Measurements from ENCODE around the gene FOXP4.

DNA sequence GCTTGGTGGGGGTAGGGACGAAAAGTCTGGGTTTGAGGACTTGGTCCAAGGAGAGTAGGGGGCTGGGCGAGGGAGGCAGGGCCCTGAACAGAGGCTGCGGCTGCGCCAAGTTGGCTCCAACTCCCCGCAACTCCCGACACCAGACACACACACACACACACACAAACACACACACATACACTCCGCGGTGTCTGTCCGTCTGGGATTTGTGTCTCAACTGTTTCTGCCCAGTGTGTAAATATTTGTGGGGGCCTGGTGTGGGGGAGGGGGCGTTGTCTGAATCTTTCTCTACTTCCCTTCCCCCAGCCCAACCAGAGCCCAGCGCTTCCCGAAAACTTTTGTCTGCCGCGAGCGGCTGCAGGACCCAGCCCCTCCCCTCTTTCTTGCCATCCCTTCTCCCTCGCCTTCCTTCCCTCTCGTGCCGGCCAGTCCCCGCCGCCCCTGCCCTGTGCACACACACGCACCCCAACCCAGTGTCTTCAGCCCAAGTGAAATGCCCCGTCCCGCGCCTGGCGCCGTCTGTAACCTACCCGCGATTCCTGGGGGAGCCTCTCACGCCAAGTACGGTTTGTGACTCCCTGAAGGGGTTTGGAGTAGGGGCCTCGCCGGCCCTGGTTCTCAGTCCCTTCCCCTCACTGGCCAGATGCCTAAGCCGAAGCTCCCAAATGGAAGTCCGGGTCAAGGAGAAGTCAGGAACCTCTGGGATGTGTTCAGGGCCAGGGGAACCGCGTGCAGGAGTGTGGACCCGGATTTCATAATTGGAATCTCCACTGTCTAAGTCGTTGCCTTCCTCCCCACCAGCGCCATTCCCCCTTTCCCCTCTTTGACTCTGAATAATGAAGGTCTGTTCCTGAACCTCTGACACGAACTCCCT, 93.0 kb downstream of the FOXP4 start:
- TF ChIP-seq, protein P1, sequence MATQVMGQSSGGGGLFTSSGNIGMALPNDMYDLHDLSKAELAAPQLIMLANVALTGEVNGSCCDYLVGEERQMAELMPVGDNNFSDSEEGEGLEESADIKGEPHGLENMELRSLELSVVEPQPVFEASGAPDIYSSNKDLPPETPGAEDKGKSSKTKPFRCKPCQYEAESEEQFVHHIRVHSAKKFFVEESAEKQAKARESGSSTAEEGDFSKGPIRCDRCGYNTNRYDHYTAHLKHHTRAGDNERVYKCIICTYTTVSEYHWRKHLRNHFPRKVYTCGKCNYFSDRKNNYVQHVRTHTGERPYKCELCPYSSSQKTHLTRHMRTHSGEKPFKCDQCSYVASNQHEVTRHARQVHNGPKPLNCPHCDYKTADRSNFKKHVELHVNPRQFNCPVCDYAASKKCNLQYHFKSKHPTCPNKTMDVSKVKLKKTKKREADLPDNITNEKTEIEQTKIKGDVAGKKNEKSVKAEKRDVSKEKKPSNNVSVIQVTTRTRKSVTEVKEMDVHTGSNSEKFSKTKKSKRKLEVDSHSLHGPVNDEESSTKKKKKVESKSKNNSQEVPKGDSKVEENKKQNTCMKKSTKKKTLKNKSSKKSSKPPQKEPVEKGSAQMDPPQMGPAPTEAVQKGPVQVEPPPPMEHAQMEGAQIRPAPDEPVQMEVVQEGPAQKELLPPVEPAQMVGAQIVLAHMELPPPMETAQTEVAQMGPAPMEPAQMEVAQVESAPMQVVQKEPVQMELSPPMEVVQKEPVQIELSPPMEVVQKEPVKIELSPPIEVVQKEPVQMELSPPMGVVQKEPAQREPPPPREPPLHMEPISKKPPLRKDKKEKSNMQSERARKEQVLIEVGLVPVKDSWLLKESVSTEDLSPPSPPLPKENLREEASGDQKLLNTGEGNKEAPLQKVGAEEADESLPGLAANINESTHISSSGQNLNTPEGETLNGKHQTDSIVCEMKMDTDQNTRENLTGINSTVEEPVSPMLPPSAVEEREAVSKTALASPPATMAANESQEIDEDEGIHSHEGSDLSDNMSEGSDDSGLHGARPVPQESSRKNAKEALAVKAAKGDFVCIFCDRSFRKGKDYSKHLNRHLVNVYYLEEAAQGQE (IDR thresholded peaks at IDR 0.05): no peak
- TF ChIP-seq, protein P2, sequence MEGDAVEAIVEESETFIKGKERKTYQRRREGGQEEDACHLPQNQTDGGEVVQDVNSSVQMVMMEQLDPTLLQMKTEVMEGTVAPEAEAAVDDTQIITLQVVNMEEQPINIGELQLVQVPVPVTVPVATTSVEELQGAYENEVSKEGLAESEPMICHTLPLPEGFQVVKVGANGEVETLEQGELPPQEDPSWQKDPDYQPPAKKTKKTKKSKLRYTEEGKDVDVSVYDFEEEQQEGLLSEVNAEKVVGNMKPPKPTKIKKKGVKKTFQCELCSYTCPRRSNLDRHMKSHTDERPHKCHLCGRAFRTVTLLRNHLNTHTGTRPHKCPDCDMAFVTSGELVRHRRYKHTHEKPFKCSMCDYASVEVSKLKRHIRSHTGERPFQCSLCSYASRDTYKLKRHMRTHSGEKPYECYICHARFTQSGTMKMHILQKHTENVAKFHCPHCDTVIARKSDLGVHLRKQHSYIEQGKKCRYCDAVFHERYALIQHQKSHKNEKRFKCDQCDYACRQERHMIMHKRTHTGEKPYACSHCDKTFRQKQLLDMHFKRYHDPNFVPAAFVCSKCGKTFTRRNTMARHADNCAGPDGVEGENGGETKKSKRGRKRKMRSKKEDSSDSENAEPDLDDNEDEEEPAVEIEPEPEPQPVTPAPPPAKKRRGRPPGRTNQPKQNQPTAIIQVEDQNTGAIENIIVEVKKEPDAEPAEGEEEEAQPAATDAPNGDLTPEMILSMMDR (IDR thresholded peaks at IDR 0.05; ENCODE audit: low read depth, low read length, missing input control): no peak
- TF ChIP-seq HNF4G (IDR thresholded peaks at IDR 0.05): no peak
- TF ChIP-seq YY1 (IDR thresholded peaks at IDR 0.05): no peak
- TF ChIP-seq, protein P3, sequence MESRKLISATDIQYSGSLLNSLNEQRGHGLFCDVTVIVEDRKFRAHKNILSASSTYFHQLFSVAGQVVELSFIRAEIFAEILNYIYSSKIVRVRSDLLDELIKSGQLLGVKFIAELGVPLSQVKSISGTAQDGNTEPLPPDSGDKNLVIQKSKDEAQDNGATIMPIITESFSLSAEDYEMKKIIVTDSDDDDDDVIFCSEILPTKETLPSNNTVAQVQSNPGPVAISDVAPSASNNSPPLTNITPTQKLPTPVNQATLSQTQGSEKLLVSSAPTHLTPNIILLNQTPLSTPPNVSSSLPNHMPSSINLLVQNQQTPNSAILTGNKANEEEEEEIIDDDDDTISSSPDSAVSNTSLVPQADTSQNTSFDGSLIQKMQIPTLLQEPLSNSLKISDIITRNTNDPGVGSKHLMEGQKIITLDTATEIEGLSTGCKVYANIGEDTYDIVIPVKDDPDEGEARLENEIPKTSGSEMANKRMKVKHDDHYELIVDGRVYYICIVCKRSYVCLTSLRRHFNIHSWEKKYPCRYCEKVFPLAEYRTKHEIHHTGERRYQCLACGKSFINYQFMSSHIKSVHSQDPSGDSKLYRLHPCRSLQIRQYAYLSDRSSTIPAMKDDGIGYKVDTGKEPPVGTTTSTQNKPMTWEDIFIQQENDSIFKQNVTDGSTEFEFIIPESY (IDR thresholded peaks at IDR 0.05): no peak
- TF ChIP-seq RAD21 (IDR thresholded peaks at IDR 0.05): no peak
- no peak for TF ChIP-seq TAF1 (conservative IDR thresholded peaks at IDR 0.05)

Measured in liver (tissue), 3 donors.